NCI-H146 treated with DMSO at 0.1 percent for 48 hours (cell line): Measurements from ENCODE around the gene ANKRD42.

Experiments used
- DNase-seq: peaks from one replicate; lab custom pipeline; 2025; ENCODE audit not compliant: unreplicated experiment; lab: John Stamatoyannopoulos, UW

ANKRD42 gene

GRCh38 chr11:83285771-83286528 lies 92.4 kb downstream of the ANKRD42 start, which contains the start of gene CCDC90B:
TSS of gene CCDC90B (minus strand) at chr11:83286367. CDS start at chr11:83285972, 395 bp downstream.
- DNase-seq: peak; percentile 96

- DNase-seq: no peak
These were observed 94.1 kb downstream of the ANKRD42 start for GRCh38 chr11:83287631-83288030.

- peak; percentile 3 for DNase-seq
These were observed 99.4 kb downstream of the ANKRD42 start for GRCh38 chr11:83292709-83293456.

- DNase-seq: no peak
These were observed 99.9 kb downstream of the ANKRD42 start for GRCh38 chr11:83293457-83293774.

- DNase-seq: no peak
These were observed 100.7 kb downstream of the ANKRD42 start for GRCh38 chr11:83294208-83294607.
